ENCODE data around the gene HAUS1. TPM values are rescaled to one million over a fixed set of nuclear protein-coding genes. Genes with fewer than 3 reads are reported as not detected.

HAUS1 gene
- total RNA-seq, 1 experiment from 2014 or later: 29.5 TPM

DNA sequence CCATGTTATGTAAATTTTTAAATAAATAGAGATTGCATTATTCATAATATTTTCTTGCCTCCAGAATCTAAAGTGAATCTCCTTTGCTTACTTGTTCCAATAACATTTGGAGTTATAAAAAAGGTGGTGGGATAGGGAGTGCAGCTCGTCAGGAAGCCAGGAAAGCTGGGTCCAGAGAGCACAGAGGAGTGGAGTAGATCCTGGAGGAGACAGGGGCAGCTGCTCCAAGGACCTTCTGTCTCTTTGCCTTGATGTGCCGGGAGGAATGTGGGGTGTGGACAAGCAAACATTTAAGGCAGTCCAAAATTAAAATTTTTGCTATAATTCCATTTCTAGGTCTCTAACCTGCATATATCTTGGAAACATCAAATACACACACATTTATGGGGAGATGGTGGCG, 29.3 kb downstream of the HAUS1 start:
- Mint-ChIP-seq H3K27ac (ENCODE audit: unreplicated experiment) (no peak overlapping the region), H3K27me3 (ENCODE audit: insufficient read depth, unreplicated experiment) (no peaks in the 10 kb centered on the region), H3K36me3 (ENCODE audit: insufficient read depth, unreplicated experiment) (peaks cover 12% of the 10 kb centered on the region), H3K4me3 (ENCODE audit: unreplicated experiment) (no peak overlapping the region), H3K4me1 (ENCODE audit: low read depth, unreplicated experiment) (no peaks in the 10 kb centered on the region), H3K9me3 (ENCODE audit: unreplicated experiment) (no peaks in the 10 kb centered on the region)
- ChIA-PET POLR2A (no interaction called here), CTCF (no interaction called here)
- no peak for DNase-seq
- H3K4me1 ChIP-seq: no peaks in the 10 kb centered on the region
- no TSS peak for BruUV-seq (replicated peaks)
- TF ChIP-seq, protein P1, sequence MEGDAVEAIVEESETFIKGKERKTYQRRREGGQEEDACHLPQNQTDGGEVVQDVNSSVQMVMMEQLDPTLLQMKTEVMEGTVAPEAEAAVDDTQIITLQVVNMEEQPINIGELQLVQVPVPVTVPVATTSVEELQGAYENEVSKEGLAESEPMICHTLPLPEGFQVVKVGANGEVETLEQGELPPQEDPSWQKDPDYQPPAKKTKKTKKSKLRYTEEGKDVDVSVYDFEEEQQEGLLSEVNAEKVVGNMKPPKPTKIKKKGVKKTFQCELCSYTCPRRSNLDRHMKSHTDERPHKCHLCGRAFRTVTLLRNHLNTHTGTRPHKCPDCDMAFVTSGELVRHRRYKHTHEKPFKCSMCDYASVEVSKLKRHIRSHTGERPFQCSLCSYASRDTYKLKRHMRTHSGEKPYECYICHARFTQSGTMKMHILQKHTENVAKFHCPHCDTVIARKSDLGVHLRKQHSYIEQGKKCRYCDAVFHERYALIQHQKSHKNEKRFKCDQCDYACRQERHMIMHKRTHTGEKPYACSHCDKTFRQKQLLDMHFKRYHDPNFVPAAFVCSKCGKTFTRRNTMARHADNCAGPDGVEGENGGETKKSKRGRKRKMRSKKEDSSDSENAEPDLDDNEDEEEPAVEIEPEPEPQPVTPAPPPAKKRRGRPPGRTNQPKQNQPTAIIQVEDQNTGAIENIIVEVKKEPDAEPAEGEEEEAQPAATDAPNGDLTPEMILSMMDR (IDR thresholded peaks at IDR 0.05; ENCODE audit: insufficient read depth in 1 of 2, low read depth in 1 of 2, low read length in 1 of 2, severe bottlenecking in 1 of 2, unreplicated experiment in 1 of 2): no peak
- no peaks in the 10 kb centered on the region for H3K9me3 ChIP-seq
- intact Hi-C loops (cut with micrococcal nuclease; ENCODE audit: unreplicated experiment): no loop called here
- H3K27me3 ChIP-seq (replicated peaks; ENCODE audit: control insufficient read depth, insufficient read depth, low read length): no peaks in the 10 kb centered on the region
- H3K4me3 ChIP-seq (ENCODE audit: low read depth, low read length): no peak overlapping the region
- H3K36me3 ChIP-seq (ENCODE audit: control insufficient read depth, insufficient read depth, low read length): no peaks in the 10 kb centered on the region

DNA sequence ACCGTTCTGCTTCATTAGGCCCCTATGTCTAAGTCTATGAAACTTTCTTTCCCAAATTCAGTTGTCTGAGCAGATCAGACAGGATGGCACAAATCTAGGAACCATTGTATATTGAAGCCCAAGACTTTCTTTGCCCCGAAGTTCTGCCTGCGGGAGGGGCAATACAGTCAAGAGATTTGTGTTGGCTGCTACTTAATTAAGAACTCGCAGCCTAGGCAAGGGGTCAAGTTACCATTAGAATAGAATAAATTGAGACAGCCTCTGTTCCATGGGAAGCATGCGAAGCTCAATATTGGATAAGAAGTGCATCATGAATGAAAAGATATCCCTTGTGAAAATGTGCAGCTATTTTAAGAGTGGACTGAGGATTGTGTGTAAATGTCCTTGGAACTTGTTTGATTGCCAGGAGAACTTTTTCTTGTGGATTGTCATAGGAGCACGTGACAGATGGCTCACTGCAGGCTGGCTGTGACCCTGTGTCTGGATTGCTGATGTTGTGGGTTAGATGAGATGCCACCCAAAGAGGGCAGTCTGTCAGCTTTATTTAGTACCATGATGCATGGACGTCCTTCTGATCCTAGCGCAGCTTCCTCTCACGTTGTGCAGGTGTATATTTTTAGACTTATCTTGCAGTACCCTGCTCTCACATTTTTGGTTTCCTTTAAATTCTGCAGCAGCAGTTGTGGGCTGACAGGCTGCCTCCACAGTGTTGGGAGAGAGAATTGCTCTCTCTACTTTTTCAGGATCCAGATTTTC, 30.9 kb downstream of the HAUS1 start:
- no peaks in the 10 kb centered on the region for H3K9me3 Mint-ChIP-seq (ENCODE audit: unreplicated experiment)
- H3K4me3 Mint-ChIP-seq (ENCODE audit: unreplicated experiment): no peak overlapping the region
- H3K4me1 Mint-ChIP-seq (ENCODE audit: low read depth, unreplicated experiment): no peaks in the 10 kb centered on the region
- no peak overlapping the region for H3K27ac Mint-ChIP-seq (ENCODE audit: unreplicated experiment)
- ChIA-PET CTCF (no interaction called here), POLR2A (no interaction called here)
- no peaks in the 10 kb centered on the region for H3K27me3 Mint-ChIP-seq (ENCODE audit: insufficient read depth, unreplicated experiment)
- intact Hi-C loops (cut with micrococcal nuclease; ENCODE audit: unreplicated experiment): no loop called here
- BruUV-seq (replicated peaks): no TSS peak
- no peaks in the 10 kb centered on the region for H3K4me1 ChIP-seq
- peaks cover 9% of the 10 kb centered on the region for H3K36me3 Mint-ChIP-seq (ENCODE audit: insufficient read depth, unreplicated experiment)
- TF ChIP-seq, protein P1 (IDR thresholded peaks at IDR 0.05; ENCODE audit: insufficient read depth in 1 of 2, low read depth in 1 of 2, low read length in 1 of 2, severe bottlenecking in 1 of 2, unreplicated experiment in 1 of 2): no peak
- H3K4me3 ChIP-seq (ENCODE audit: low read depth, low read length): no peak overlapping the region
- H3K9me3 ChIP-seq: no peaks in the 10 kb centered on the region
- H3K27me3 ChIP-seq (replicated peaks; ENCODE audit: control insufficient read depth, insufficient read depth, low read length): no peaks in the 10 kb centered on the region
- no peaks in the 10 kb centered on the region for H3K36me3 ChIP-seq (ENCODE audit: control insufficient read depth, insufficient read depth, low read length)
- no peak for DNase-seq

DNA sequence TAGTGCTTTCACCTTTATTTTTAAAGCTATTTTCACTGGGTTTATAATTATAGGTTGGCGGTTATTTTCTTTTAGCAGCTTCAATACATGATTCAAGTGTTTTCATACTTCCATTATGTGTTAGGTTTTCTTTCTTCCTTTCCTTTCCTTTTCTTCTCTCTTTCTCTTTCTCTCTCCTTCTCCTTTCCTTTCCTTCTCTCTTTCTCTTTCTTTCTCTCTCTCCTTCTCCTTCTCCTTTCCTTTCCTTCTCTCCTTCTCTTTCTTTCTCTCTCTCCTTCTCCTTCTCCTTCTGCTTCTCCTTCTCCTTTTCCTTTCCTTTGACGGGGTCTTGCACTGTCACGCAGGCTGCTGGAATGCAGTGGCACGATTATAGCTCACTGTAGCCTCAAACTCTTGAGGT, 36.0 kb downstream of the HAUS1 start:
- H3K9me3 ChIP-seq: no peaks in the 10 kb centered on the region
- DNase-seq: no peak
- intact Hi-C loops (cut with micrococcal nuclease; ENCODE audit: unreplicated experiment): no loop called here
- no peaks in the 10 kb centered on the region for H3K36me3 Mint-ChIP-seq (ENCODE audit: insufficient read depth, unreplicated experiment)
- H3K4me3 Mint-ChIP-seq (ENCODE audit: unreplicated experiment): no peak overlapping the region
- H3K4me1 ChIP-seq: no peaks in the 10 kb centered on the region
- H3K27me3 ChIP-seq (replicated peaks; ENCODE audit: control insufficient read depth, insufficient read depth, low read length): no peaks in the 10 kb centered on the region
- ChIA-PET POLR2A (interaction anchor here (0.7 kb wide), 1 partner anchor 120 kb away, joined by 4 read pairs; no protein-coding TSS in a partner anchor), CTCF (no interaction called here)
- no TSS peak for BruUV-seq (replicated peaks)
- TF ChIP-seq, protein P1 (IDR thresholded peaks at IDR 0.05; ENCODE audit: insufficient read depth in 1 of 2, low read depth in 1 of 2, low read length in 1 of 2, severe bottlenecking in 1 of 2, unreplicated experiment in 1 of 2): no peak
- no peak overlapping the region for H3K4me3 ChIP-seq (ENCODE audit: low read depth, low read length)
- H3K9me3 Mint-ChIP-seq (ENCODE audit: unreplicated experiment): no peaks in the 10 kb centered on the region
- H3K4me1 Mint-ChIP-seq (ENCODE audit: low read depth, unreplicated experiment): no peaks in the 10 kb centered on the region
- no peaks in the 10 kb centered on the region for H3K36me3 ChIP-seq (ENCODE audit: control insufficient read depth, insufficient read depth, low read length)
- no peaks in the 10 kb centered on the region for H3K27me3 Mint-ChIP-seq (ENCODE audit: insufficient read depth, unreplicated experiment)
- no peak overlapping the region for H3K27ac Mint-ChIP-seq (ENCODE audit: unreplicated experiment)
